Prostate gland (tissue), 2 donors: ENCODE results near the gene IFT74. TPM values are rescaled to one million over a fixed set of nuclear protein-coding genes. Genes with fewer than 3 reads are reported as not detected.

ENCODE experiments used
- DNase-seq: peaks from one replicate; pipeline ENCODE4 v3.0.0-alpha.2; 2019; ENCODE audit warnings: low spot score
- H3K27ac ChIP-seq, 2 donors: fragments of 200-600 bp; sonication (generic); 2 replicates each; pipeline ENCODE4 v1.5.1; 2017 to 2019
- H3K27me3 ChIP-seq: fragments of 200-600 bp; sonication (generic); replicated peaks from 2 replicates; pipeline ENCODE4 v1.5.1; 2019; ENCODE audit not compliant: insufficient read depth
- H3K36me3 ChIP-seq, 2 donors: fragments of 200-600 bp; sonication (generic); 1 replicate in 1 of 2; 2 replicates in 1 of 2; pipeline versions ENCODE4 v1.5.1 to v1.8.1; 2017 to 2019
- H3K4me1 ChIP-seq: fragments of 200-600 bp; sonication (generic); replicated peaks from 2 replicates; pipeline ENCODE4 v1.5.1; 2019
- H3K4me3 ChIP-seq, 2 donors: fragments of 200-600 bp; sonication (generic); 2 replicates each; pipeline ENCODE4 v1.5.1; 2017 to 2019
- H3K9me3 ChIP-seq: fragments of 200-600 bp; sonication (generic); 2 replicates; pipeline ENCODE4 v1.5.1; 2017
- CTCF ChIP-seq, 4 experiments: fragments of 200-600 bp in 2 of 4; fragments of 450-650 bp in 2 of 4; sonication (generic) in 2 of 4; IDR thresholded peaks; 1 replicate in 3 of 4; 2 replicates in 1 of 4; pipeline ENCODE4 v1.5.1; 2016 to 2019; ENCODE audit warnings: antibody characterized with exemption in 4 of 4, mild to moderate bottlenecking in 2 of 4, moderate library complexity in 2 of 4
- POLR2A ChIP-seq: fragments of 450-650 bp; IDR thresholded peaks from one replicate; pipeline ENCODE4 v1.6.1; 2016; ENCODE audit warnings: antibody characterized with exemption, mild to moderate bottlenecking
- POLR2AphosphoS5 ChIP-seq: sonication (generic); formaldehyde crosslinking; IDR thresholded peaks from one replicate; pipeline ENCODE4 v1.6.1; 2017; ENCODE audit warnings: antibody characterized with exemption
- WGBS: methylation state at CpG from one replicate; pipeline ENCODE4 v1.1.5; 2018; 5-methylcytosine and 5-hydroxymethylcytosine counted together
- intact Hi-C: fragments of 100-400 bp; cut with DNase I; formaldehyde crosslinking; loops from one replicate; pipeline ENCODE4 v1.14.2; 2022
- total RNA-seq, 2 donors: library from RNA; depleted of rRNA; stranded (reverse); fragments of >200 nt; gene quantifications; one replicate each; pipeline ENCODE4 v1.1.0, GENCODE V29; 2016

Gene IFT74
- total RNA-seq, 2 donors from 2014 or later: 15.1 to 16.5 TPM

- 98% methylated on average over 2 of the region's 2 CpGs for WGBS
- intact Hi-C loops: no loop called here
- TF ChIP-seq CTCF (IDR thresholded peaks at IDR 0.05) (no peak), POLR2A (no peak), POLR2AphosphoS5 (no peak)
These were observed 81.3 kb downstream of the IFT74 start for GRCh38 chr9:27037499-27037898.

GRCh38 chr9:27041746-27042145 lies 85.5 kb downstream of the IFT74 start:
- Histone ChIP-seq H3K9me3 (no peaks in the 10 kb centered on the region), H3K4me1 (no peaks in the 10 kb centered on the region), H3K27ac (no peak overlapping the region), H3K4me3 (no peak overlapping the region), H3K36me3 (peaks cover 0 to 3% of the 10 kb centered on the region in 2 donors), H3K27me3 (no peaks in the 10 kb centered on the region)
- intact Hi-C loops: no loop called here
- TF ChIP-seq POLR2A (no peak), POLR2AphosphoS5 (no peak), CTCF (IDR thresholded peaks at IDR 0.05) (no peak)
- DNase-seq: no peak

More at GRCh38 chr9:27037499-27037898, 81.3 kb downstream of the IFT74 start:
- Histone ChIP-seq H3K9me3 (no peaks in the 10 kb centered on the region), H3K4me1 (no peaks in the 10 kb centered on the region), H3K36me3 (no peaks in the 10 kb centered on the region), H3K4me3 (no peak overlapping the region), H3K27ac (no peak overlapping the region), H3K27me3 (no peaks in the 10 kb centered on the region)
- no peak for DNase-seq

GRCh38 chr9:27042476-27042875 lies 86.3 kb downstream of the IFT74 start:
- Histone ChIP-seq H3K27ac (no peak overlapping the region), H3K36me3 (peaks cover 0 to 3% of the 10 kb centered on the region in 2 donors), H3K9me3 (no peaks in the 10 kb centered on the region), H3K4me3 (no peak overlapping the region), H3K27me3 (no peaks in the 10 kb centered on the region), H3K4me1 (no peaks in the 10 kb centered on the region)
- WGBS: 69% methylated on average over 1 of the region's 1 CpG
- intact Hi-C loops: no loop called here
- DNase-seq: no peak
- TF ChIP-seq POLR2AphosphoS5 (no peak), POLR2A (no peak), CTCF (IDR thresholded peaks at IDR 0.05) (no peak)

GRCh38 chr9:27043176-27043575 lies 87.0 kb downstream of the IFT74 start:
- intact Hi-C loops: no loop called here

More at GRCh38 chr9:27043176-27043575, 87.0 kb downstream of the IFT74 start:
- no peak overlapping the region for H3K4me3 ChIP-seq
- no peak for DNase-seq
- no peaks in the 10 kb centered on the region for H3K4me1 ChIP-seq
- no peaks in the 10 kb centered on the region for H3K9me3 ChIP-seq
- H3K27ac ChIP-seq: no peak overlapping the region
- peaks cover 0 to 3% of the 10 kb centered on the region in 2 donors for H3K36me3 ChIP-seq
- TF ChIP-seq CTCF (IDR thresholded peaks at IDR 0.05) (no peak), POLR2AphosphoS5 (no peak), POLR2A (no peak)
- WGBS: 93% methylated on average over 2 of the region's 2 CpGs
- H3K27me3 ChIP-seq: no peaks in the 10 kb centered on the region
